ENCODE data around the gene C4BPA. TPM values are rescaled to one million over a fixed set of nuclear protein-coding genes. Genes with fewer than 3 reads are reported as not detected.

The C4BPA gene
- total and polyA plus RNA-seq, 2 of the 8 experiments (the other 6 are each of a cell fraction or from before 2014, with no cell fraction given): not detected

DNA sequence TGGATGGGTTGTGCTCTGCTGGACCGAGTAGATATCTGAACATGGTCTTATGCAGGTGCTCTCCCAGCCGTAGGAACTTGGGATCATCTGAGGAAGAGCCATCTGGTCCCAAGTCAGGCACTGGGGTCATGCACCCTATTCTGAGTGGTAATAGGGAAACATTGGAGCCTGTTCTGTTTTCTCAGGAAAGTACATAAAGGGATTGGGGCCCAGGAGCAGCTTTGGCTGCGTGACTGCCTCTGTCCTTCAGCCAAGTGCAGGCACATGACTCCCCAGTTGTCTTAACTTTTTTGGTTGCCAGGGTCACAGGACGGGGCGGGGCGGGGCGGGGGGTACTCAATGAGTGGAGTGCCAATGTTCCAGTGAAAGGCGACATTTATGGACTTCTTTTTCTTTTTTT is 39.5 kb upstream of the C4BPA start (continued):
- TF ChIP-seq KDM4A (IDR thresholded peaks at IDR 0.05; ENCODE audit: low read depth, low read length, severe bottlenecking) (no peak), ATF2 (IDR thresholded peaks at IDR 0.05; ENCODE audit: low read length) (no peak), TAF1 (IDR thresholded peaks at IDR 0.05; ENCODE audit: low read depth, low read length) (no peak), SP4 (IDR thresholded peaks at IDR 0.05; ENCODE audit: low read length) (no peak), MAFK (IDR thresholded peaks at IDR 0.05; ENCODE audit: low read depth, low read length) (no peak), HDAC6 (IDR thresholded peaks at IDR 0.05; ENCODE audit: low read depth, low read length) (no peak)
